Measurements from ENCODE around the gene BATF3. TPM values are rescaled to one million over a fixed set of nuclear protein-coding genes. Genes with fewer than 3 reads are reported as not detected.

The BATF3 gene
- total RNA-seq, 2 donors from 2014 or later: 0.20 to 0.34 TPM

- ATAC-seq: no peak
- no peaks in the 10 kb centered on the region for H3K4me1 Mint-ChIP-seq
Measured at GRCh38 chr1:212655668-212656440, 43.8 kb downstream of the BATF3 start.

GRCh38 chr1:212652609-212653008, 47.0 kb downstream of the BATF3 start:
- no peaks in the 10 kb centered on the region for H3K4me1 Mint-ChIP-seq
- no peak overlapping the region for H3K4me3 Mint-ChIP-seq
- H3K9me3 ChIP-seq (ENCODE audit: control insufficient read depth, low read length, poor library complexity, severe bottlenecking): no peaks in the 10 kb centered on the region
- no peak overlapping the region for H3K27ac Mint-ChIP-seq
- ATAC-seq (no peak), DNase-seq (no peak)
- H3K36me3 Mint-ChIP-seq (ENCODE audit: low read depth): peaks cover 6% of the 10 kb centered on the region
- H3K27me3 Mint-ChIP-seq: peaks cover 33% of the 10 kb centered on the region

More at GRCh38 chr1:212655668-212656440, 43.8 kb downstream of the BATF3 start:
- H3K27me3 Mint-ChIP-seq: peaks cover 50% of the 10 kb centered on the region
- H3K27ac Mint-ChIP-seq: no peak overlapping the region
- H3K36me3 Mint-ChIP-seq (ENCODE audit: low read depth): peaks cover 6% of the 10 kb centered on the region
- DNase-seq: no peak
- no peaks in the 10 kb centered on the region for H3K9me3 ChIP-seq (ENCODE audit: control insufficient read depth, low read length, poor library complexity, severe bottlenecking)
- H3K4me3 Mint-ChIP-seq: no peak overlapping the region

- Mint-ChIP-seq H3K4me3 (no peak overlapping the region), H3K27ac (no peak overlapping the region)
- no peak for ATAC-seq
Measured at GRCh38 chr1:212651977-212652376, 47.7 kb downstream of the BATF3 start.

GRCh38 chr1:212651521-212651920, 48.1 kb downstream of the BATF3 start:
- Mint-ChIP-seq H3K27ac (no peak overlapping the region), H3K4me1 (no peaks in the 10 kb centered on the region), H3K36me3 (ENCODE audit: low read depth) (peaks cover 5% of the 10 kb centered on the region), H3K27me3 (peaks cover 34% of the 10 kb centered on the region), H3K4me3 (no peak overlapping the region)
- no peaks in the 10 kb centered on the region for H3K9me3 ChIP-seq (ENCODE audit: control insufficient read depth, low read length, poor library complexity, severe bottlenecking)
- no peak for ATAC-seq
- no peak for DNase-seq

More at GRCh38 chr1:212651977-212652376, 47.7 kb downstream of the BATF3 start:
- Mint-ChIP-seq H3K27me3 (peaks cover 31% of the 10 kb centered on the region), H3K36me3 (ENCODE audit: low read depth) (peaks cover 5% of the 10 kb centered on the region), H3K4me1 (no peaks in the 10 kb centered on the region)
- H3K9me3 ChIP-seq (ENCODE audit: control insufficient read depth, low read length, poor library complexity, severe bottlenecking): no peaks in the 10 kb centered on the region
- DNase-seq: no peak

- Mint-ChIP-seq H3K4me3 (no peak overlapping the region), H3K27ac (no peak overlapping the region), H3K27me3 (peaks cover 46% of the 10 kb centered on the region), H3K36me3 (ENCODE audit: low read depth) (peaks cover 5% of the 10 kb centered on the region), H3K4me1 (no peaks in the 10 kb centered on the region)
- ATAC-seq: no peak
- DNase-seq: no peak
- no peaks in the 10 kb centered on the region for H3K9me3 ChIP-seq (ENCODE audit: control insufficient read depth, low read length, poor library complexity, severe bottlenecking)
Measured at GRCh38 chr1:212650228-212650627, 49.4 kb downstream of the BATF3 start.

GRCh38 chr1:212649020-212649419, 50.6 kb downstream of the BATF3 start:
- DNase-seq: no peak
- Mint-ChIP-seq H3K4me1 (no peaks in the 10 kb centered on the region), H3K27ac (no peak overlapping the region), H3K4me3 (no peak overlapping the region), H3K27me3 (peaks cover 44% of the 10 kb centered on the region), H3K36me3 (ENCODE audit: low read depth) (peaks cover under 1% of the 10 kb centered on the region)
- no peak for ATAC-seq
- H3K9me3 ChIP-seq (ENCODE audit: control insufficient read depth, low read length, poor library complexity, severe bottlenecking): no peaks in the 10 kb centered on the region

- Mint-ChIP-seq H3K36me3 (ENCODE audit: low read depth) (no peaks in the 10 kb centered on the region), H3K4me3 (no peak overlapping the region), H3K27ac (no peak overlapping the region), H3K4me1 (no peaks in the 10 kb centered on the region), H3K27me3 (peaks cover 40% of the 10 kb centered on the region)
- no peaks in the 10 kb centered on the region for H3K9me3 ChIP-seq (ENCODE audit: control insufficient read depth, low read length, poor library complexity, severe bottlenecking)
- DNase-seq (no peak), ATAC-seq (no peak)
Measured at GRCh38 chr1:212648431-212648830, 51.2 kb downstream of the BATF3 start.

- H3K27ac Mint-ChIP-seq: no peak overlapping the region
- no peaks in the 10 kb centered on the region for H3K36me3 Mint-ChIP-seq (ENCODE audit: low read depth)
- peaks cover 42% of the 10 kb centered on the region for H3K27me3 Mint-ChIP-seq
Measured at GRCh38 chr1:212647004-212647403, 52.6 kb downstream of the BATF3 start.

GRCh38 chr1:212646588-212646987, 53.1 kb downstream of the BATF3 start:
- DNase-seq: no peak
- Mint-ChIP-seq H3K4me1 (peaks cover 2% of the 10 kb centered on the region), H3K4me3 (no peak overlapping the region), H3K27me3 (peaks cover 38% of the 10 kb centered on the region), H3K27ac (no peak overlapping the region), H3K36me3 (ENCODE audit: low read depth) (no peaks in the 10 kb centered on the region)
- no peaks in the 10 kb centered on the region for H3K9me3 ChIP-seq (ENCODE audit: control insufficient read depth, low read length, poor library complexity, severe bottlenecking)
- no peak for ATAC-seq

More at GRCh38 chr1:212647004-212647403, 52.6 kb downstream of the BATF3 start:
- Mint-ChIP-seq H3K4me1 (peaks cover 2% of the 10 kb centered on the region), H3K4me3 (no peak overlapping the region)
- H3K9me3 ChIP-seq (ENCODE audit: control insufficient read depth, low read length, poor library complexity, severe bottlenecking): no peaks in the 10 kb centered on the region
- ATAC-seq: no peak
- DNase-seq: no peak

- Mint-ChIP-seq H3K27ac (no peak overlapping the region), H3K36me3 (ENCODE audit: low read depth) (no peaks in the 10 kb centered on the region), H3K4me3 (no peak overlapping the region), H3K27me3 (peaks cover 39% of the 10 kb centered on the region), H3K4me1 (peaks cover 2% of the 10 kb centered on the region)
- DNase-seq (no peak), ATAC-seq (no peak)
- H3K9me3 ChIP-seq (ENCODE audit: control insufficient read depth, low read length, poor library complexity, severe bottlenecking): no peaks in the 10 kb centered on the region
Measured at GRCh38 chr1:212645546-212646543, 53.8 kb downstream of the BATF3 start.

- no peak overlapping the region for H3K4me3 Mint-ChIP-seq
- no peak for ATAC-seq
- no peak overlapping the region for H3K27ac Mint-ChIP-seq
- no peaks in the 10 kb centered on the region for H3K9me3 ChIP-seq (ENCODE audit: control insufficient read depth, low read length, poor library complexity, severe bottlenecking)
- H3K4me1 Mint-ChIP-seq: peaks cover 2% of the 10 kb centered on the region
- peaks cover 40% of the 10 kb centered on the region for H3K27me3 Mint-ChIP-seq
- no peaks in the 10 kb centered on the region for H3K36me3 Mint-ChIP-seq (ENCODE audit: low read depth)
- DNase-seq: no peak
Measured at GRCh38 chr1:212644866-212645545, 54.6 kb downstream of the BATF3 start.

GRCh38 chr1:212643877-212644276, 55.8 kb downstream of the BATF3 start:
- no peak for DNase-seq
- no peak overlapping the region for H3K27ac Mint-ChIP-seq
- H3K36me3 Mint-ChIP-seq (ENCODE audit: low read depth): no peaks in the 10 kb centered on the region
- H3K4me3 Mint-ChIP-seq: no peak overlapping the region
- ATAC-seq: no peak
- peaks cover 2% of the 10 kb centered on the region for H3K4me1 Mint-ChIP-seq
- no peaks in the 10 kb centered on the region for H3K9me3 ChIP-seq (ENCODE audit: control insufficient read depth, low read length, poor library complexity, severe bottlenecking)
- H3K27me3 Mint-ChIP-seq: peaks cover 47% of the 10 kb centered on the region

- H3K4me1 Mint-ChIP-seq: peaks cover 10% of the 10 kb centered on the region
- ATAC-seq (no peak), DNase-seq (no peak)
- H3K36me3 Mint-ChIP-seq (ENCODE audit: low read depth): no peaks in the 10 kb centered on the region
- no peak overlapping the region for H3K27ac Mint-ChIP-seq
- no peaks in the 10 kb centered on the region for H3K9me3 ChIP-seq (ENCODE audit: control insufficient read depth, low read length, poor library complexity, severe bottlenecking)
- peaks cover 48% of the 10 kb centered on the region for H3K27me3 Mint-ChIP-seq
- no peak overlapping the region for H3K4me3 Mint-ChIP-seq
Measured at GRCh38 chr1:212641956-212642355, 57.7 kb downstream of the BATF3 start.
